PC-3 (cell line): Measurements from ENCODE around the gene GNG14.

ENCODE experiments used
- EZH2 ChIP-seq: fragments of 300-600 bp; sonication (generic); IDR thresholded peaks from one replicate; pipeline ENCODE4 v1.6.1; 2017; ENCODE audit warnings: antibody characterized with exemption, mild to moderate bottlenecking, low read length; ENCODE audit not compliant: unreplicated experiment
- EZH2phosphoT487 ChIP-seq: fragments of 300-600 bp; sonication (generic); IDR thresholded peaks from 2 replicates; pipeline ENCODE4 v1.6.1; 2018; ENCODE audit warnings: mild to moderate bottlenecking, antibody characterized with exemption, low read length, borderline replicate concordance
- TF ChIP-seq, protein P1 (sequence below): fragments of 300-600 bp; sonication (generic); conservative IDR thresholded peaks from 2 replicates; pipeline ENCODE4 v1.5.1; 2017; ENCODE audit warnings: antibody characterized with exemption, low read depth, mild to moderate bottlenecking, low read length

DNA sequence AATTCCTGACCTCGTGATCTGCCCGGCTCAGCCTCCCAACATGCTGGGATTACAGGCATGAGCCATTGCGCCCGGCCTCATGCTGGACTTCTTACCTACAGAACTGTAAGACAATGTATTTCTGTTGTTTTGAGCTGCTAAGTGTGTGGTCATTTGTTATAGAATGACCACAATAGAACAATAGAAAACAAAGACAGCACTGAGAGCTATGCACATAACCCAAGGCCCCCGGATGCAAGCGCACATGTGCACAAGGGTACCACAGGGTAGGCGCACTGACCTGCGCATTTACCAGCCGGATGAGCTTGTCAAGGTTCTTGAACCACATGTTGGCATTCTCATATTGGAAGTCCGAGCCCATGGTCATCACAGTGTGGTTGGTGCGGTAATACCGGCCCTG is 26.8 kb upstream of the GNG14 start:
- TF ChIP-seq, protein P1, sequence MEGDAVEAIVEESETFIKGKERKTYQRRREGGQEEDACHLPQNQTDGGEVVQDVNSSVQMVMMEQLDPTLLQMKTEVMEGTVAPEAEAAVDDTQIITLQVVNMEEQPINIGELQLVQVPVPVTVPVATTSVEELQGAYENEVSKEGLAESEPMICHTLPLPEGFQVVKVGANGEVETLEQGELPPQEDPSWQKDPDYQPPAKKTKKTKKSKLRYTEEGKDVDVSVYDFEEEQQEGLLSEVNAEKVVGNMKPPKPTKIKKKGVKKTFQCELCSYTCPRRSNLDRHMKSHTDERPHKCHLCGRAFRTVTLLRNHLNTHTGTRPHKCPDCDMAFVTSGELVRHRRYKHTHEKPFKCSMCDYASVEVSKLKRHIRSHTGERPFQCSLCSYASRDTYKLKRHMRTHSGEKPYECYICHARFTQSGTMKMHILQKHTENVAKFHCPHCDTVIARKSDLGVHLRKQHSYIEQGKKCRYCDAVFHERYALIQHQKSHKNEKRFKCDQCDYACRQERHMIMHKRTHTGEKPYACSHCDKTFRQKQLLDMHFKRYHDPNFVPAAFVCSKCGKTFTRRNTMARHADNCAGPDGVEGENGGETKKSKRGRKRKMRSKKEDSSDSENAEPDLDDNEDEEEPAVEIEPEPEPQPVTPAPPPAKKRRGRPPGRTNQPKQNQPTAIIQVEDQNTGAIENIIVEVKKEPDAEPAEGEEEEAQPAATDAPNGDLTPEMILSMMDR = no peak
- no peak for TF ChIP-seq EZH2phosphoT487
- no peak for TF ChIP-seq EZH2
